GM19463 (cell line): ENCODE measurements around the gene RASSF5.

Source experiments
- ATAC-seq: cut with Tn5 transposase; IDR thresholded peaks from one replicate; pipeline ENCODE4 v1.9.1; 2021; ENCODE audit warnings: mild to moderate bottlenecking, moderate library complexity; ENCODE audit not compliant: unreplicated experiment

RASSF5 gene

DNA sequence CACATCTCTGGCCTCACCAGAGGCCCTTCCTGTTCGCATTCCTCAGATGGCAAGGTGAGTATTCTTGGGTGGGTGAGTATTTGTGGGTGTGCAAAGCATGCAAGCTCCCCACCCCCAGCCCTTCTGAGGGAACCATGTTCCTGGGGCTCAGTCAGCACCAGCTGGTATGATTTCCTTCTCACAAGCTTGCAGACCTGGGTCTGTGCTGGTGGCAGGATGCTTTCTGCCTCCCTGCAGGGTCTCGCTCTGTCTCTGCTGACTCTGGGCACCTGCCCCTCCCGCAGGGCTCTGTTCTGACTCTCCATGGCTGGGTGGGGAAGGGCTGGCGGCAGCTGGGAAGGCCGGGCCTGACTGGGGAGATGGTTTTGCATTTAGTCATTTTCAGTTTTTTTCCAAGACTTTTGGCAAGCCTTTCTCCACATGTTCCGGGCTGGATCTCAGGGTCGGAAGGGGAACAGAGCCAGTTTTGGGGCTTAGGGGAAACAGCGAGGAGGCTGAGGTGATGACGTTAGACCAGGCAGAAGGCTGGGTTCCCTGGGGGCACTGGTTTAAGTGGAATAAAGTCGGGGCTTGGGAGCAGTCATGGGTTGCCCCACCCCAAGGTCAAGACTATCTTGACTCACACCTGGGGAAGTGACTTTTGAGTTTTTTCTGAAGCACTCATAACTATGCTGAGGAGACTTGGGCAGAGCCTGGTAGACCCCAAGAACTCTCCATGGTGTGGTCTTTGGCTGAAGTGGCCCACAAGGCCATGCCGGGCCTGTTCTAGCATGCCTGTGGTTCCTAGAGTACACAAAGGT, 6.2 kb downstream of the RASSF5 start:
- no peak for ATAC-seq

- ATAC-seq: no peak
These were observed 7.6 kb downstream of the RASSF5 start for GRCh38 chr1:206514813-206515387.

DNA sequence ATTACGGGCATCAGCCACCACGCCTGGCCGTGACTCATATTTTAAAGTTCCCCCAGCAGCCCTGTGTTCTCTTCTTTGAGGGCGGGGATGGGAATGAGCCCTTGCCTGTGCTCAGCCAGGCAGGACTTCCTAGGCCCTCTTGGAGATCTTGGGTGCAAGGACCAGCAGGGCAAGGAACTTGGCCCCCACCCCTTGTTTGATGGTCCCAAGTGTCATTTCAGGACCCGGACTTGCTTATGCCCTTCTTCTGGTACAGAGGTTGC, 9.3 kb downstream of the RASSF5 start:
- no peak for ATAC-seq

- no peak for ATAC-seq
These were observed 10.5 kb downstream of the RASSF5 start for GRCh38 chr1:206517784-206518183.

GRCh38 chr1:206518206-206518605, 10.9 kb downstream of the RASSF5 start:
- no peak for ATAC-seq

DNA sequence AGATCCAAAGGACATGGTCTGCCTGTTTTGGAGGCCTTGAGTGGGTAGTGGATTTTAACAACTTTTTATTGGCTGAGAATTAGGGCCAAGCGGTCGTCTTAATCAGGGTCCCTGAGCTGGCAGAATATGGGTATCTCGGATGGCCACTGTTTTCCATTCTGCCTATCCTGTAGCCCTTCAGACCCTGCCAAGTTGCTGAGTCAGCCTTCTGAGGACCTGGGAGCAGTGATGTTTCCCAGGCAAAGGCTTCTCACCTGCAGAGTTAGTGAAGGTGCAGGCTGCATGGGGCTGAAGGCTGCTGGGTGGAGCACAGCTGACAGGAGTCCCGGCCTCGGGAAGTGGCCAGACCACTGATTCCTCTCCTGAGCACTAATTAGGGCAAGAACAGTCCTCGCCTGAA, 11.4 kb downstream of the RASSF5 start:
- ATAC-seq: no peak

DNA sequence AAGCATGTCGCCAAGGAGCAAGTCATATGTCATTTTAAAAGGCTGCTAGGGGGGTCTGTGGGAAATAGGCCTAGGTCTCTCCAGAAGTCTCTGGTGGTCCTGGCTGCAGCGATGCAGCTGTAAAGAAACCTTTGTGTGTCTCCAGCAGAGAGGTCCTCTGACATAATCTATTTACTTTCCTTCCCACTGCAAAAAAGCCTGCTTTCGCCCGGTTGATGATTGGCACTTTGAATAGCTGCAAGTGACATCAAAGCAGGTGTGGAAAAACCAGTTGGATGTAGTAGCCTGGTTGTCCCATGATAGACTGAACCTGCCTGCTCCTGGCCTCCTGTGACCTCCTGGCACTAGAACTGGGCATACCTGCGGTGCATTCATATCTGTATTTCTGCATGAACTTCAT, 13.8 kb downstream of the RASSF5 start:
- no peak for ATAC-seq

DNA sequence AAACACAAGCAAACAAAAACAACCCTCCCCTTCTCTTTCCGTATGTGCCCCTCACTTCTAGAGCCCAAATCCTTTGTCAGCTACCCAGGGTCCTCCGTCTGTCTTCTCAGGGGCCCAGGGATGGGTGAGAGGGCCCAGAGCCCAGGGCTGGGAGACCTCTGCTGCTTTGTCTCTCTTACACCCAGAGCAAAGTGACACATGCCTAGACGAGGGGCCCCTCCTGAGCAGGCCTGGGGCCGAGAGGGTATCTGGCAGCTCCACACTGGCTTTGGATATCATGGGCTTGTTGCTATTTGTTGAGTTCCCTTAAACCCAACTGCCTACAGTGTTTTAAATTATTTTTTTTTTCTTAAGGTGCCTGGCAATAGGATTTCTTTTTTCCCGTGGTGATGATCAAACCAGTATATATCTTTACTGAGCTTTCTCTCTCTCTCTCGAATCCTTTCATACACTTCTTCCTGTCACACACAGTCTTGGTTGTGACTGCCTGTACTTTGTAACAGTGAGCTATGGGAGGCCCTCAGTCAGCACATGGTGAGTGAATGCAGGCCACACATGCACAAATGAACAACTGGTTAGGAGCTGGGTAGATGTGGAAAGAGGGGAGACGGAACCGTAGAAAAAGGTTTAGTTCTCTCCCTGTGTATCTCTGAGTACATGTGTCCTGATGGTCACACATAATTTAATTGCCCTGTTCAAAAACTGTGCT, 14.5 kb downstream of the RASSF5 start:
- no peak for ATAC-seq

DNA sequence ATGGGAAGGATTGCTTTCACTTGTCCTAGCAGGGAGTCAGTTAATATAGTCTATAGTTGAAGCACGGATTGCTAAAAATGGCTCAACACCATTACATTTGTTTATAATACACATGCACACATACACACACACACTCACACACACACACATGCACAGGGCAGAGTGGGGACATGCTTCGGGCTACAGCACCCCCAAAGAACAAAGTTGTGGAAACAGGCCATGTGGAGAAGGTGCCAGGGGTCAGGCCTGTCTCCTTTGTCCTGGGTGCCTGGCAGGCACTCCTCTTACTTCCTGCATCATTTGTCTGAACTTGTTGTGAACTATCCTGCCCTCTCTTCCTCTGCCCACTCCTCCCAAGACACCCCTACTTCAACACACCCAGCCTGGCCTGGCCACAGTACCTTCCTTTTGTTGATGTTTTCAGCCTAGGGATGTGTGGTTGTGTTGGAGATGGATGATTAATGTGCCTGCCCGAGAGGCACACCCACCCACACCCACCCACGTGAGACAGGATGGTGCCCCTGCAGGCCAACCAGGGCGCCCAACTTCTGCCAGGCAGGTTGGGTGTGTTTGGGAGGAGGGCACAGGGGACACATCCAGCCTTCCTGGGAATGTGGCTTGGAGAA, 17.5 kb downstream of the RASSF5 start:
- ATAC-seq: no peak

DNA sequence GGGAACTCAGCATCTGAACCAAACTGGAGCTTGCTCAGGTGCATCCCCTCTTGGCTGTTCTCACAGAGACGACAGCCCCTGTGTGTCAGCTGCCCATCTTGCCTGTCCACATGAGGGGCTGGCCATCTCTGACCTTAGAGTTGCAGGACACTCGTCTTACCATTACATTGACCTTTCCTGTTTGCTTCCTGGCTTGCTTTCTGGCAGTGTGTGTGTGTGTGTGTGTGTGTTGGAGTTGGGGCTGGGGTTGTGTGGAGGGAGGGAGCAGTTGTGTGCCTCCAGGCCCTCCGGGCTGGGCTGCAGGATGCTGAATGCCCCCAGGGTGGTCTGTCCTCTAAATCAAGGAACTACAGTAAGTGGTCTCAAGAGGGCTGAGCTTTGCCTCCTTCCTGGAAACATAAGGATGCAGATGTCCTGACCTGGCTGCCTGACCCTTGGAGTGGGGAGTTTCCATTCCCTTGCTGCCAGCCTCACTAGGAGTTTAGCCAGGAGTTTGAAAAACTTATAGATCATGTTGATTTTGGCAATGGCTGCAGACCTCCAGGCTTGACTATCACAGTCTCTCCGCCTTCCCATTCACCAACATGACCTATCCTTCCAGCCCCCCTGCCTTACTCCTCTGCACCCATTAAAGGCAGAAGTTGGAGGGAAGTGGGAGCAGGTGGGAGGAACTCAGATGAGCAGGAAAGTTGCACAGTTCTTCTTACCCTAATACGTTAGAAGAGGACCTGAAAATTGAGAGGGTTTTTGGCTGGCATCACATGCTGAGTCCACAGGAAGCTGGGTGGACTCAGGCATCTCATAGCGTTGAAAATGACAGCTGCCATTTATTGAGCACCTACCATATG, 19.0 kb downstream of the RASSF5 start:
- ATAC-seq: no peak

DNA sequence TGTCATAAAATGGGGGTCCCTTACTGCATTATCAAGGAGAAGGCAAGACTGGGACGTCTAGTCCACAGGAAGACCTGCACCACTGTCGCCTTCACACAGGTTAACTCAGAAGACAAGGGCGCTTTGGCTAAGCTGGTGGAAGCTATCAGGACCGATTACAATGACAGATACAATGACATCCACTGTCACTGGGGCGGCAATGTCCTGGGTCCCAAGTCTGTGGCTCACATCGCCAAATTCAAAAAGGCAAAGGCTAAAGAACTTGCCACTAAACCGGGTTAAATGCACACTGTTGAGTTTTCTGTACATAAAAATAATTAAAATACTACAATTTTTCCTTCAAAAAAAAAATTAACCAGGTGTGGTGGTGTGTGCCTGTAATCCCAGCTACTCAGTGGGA, 22.1 kb downstream of the RASSF5 start:
- no peak for ATAC-seq

DNA sequence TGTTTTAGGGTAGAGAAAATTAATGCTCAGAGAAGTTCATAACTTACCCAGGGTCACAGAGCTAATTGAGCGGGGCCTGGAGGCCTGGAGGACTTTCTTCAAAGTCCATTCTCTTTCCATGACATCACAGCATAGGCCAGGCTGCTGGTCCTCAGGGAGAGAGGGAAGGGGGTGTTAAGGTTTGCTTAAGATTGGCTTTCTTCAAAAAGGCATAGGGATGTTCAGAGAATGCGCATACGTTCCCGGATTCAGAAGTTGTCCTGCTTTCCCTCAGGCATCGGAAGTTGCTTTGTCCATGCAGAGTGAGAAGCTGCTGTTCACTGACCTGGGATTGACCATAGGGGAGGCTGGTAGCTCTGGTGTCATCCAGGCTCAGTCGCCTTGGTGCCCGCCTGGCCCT, 25.0 kb downstream of the RASSF5 start:
- no peak for ATAC-seq

DNA sequence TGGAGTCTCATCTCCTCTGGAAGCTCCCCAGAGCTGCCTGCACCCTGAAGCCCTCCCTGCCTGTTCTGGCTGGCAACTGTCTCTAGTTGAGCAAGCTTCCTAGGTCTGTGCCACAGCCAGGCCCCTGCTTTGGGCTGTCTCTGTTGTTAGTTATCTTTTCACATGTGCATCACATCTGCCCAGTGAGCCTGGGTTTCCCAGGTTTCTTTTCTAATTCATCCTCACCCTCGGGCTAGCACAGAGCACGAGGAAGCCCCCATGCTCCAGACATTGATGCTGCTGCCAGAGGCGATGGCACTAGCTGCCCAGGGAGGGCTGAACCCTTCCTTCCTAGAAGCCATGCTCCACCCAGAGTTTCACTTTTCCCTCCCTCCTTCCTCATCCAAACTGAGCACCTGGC, 27.2 kb downstream of the RASSF5 start:
- ATAC-seq: no peak

DNA sequence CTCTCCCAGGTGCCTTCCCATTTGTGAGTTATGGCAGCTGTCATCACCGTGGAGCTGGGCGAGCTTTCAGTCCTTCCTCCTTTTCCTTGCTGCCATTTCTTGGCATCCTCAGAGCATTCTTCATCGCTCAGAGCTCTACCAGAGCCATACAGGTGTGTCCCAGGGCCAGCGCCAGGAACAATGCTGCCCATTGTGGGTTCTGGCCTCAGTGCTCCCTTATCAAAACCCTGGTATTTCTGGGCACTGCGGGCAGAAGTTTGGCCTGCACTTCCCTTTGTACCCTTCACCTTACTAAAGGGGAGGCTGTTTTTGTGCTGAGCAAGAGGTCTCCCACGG, 28.5 kb downstream of the RASSF5 start:
- no peak for ATAC-seq

DNA sequence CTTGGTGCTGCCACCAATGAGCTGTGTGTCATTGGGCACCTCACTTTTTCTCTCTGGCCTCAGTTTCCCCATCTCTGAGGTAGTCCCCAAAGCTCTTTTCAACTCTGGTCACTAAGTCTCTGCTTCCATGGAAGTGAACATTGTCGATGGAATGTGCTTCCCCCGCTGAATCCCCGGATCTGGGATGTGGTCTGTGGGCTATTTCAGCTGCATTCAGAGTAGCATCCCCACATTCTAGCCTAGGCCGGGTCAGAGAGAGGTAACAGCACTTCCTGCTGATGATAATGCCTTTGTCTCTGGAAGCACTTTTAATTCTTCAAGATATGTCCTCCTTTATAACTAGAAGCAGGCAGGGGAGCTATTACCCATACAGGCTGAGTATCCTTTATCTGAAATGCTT, 29.8 kb downstream of the RASSF5 start:
- ATAC-seq: no peak

GRCh38 chr1:206538086-206538770, 30.9 kb downstream of the RASSF5 start:
- no peak for ATAC-seq

DNA sequence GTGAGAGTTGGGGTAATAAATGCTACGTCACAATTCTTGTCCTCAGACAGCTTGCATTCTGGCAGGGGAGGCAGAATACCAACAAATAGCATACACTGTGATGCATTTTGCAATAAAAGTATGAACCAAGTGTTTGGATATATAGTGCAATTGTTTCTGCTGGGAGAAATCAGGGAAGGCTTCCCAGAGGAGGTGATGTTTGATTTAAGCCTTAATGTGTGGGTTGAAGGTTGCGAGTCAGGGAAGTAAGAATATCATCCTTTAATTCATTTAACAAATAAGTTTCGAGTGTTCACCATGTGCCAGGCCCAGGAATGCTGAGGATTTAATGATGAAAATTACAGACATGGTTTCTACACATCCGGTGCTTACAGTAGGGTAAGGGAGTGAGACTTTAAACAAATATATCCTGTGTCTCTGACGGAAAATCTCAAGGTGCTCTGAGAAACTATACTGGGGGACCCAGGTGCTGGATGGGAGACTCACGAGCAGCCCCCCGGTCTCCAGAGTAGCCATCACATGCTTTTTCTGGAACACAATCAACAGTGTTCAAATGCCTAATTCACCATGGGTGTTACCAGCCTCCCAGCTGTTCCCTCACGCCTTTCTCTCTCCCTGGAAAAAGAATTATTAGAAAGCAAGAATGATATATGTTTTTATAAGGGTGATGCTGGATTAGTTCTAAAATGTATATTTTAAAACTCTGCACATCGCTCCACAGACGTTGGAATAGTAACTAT, 31.7 kb downstream of the RASSF5 start:
- ATAC-seq: no peak

DNA sequence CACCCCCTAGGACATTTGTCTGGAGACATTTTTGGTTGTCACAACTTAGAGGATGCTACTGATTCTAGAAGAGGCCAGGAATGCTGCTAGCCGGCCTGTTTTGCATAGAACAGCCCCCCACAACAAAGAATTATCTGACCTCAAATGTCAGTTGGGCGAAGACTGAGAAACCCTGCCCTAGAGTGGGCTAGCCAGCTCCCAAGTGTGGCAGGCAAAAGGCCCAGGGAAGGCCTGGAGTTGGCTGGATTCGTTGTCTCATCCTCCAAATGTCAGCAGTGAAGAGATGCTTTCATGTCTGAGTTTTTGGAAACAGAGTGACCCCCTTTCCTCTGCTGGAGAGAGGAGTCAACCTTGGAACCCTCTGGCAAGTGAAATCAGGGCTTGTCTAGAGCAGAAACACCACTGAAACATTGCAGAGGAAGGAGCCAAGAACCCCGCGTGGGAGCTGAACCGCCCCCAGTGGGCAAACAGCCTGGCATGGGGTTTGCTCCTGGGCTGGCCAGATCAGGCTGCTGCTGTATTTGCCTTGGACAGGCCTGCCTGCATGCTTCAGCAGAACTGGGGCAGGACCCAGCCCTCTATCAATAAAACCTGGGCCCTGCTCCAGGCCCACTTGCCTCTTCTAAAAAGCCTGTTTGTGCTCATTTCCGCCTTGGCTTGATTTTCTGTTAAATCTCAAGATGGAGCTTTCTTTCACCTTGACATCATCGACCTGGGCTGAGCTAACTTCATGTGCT, 32.9 kb downstream of the RASSF5 start:
- ATAC-seq: no peak

DNA sequence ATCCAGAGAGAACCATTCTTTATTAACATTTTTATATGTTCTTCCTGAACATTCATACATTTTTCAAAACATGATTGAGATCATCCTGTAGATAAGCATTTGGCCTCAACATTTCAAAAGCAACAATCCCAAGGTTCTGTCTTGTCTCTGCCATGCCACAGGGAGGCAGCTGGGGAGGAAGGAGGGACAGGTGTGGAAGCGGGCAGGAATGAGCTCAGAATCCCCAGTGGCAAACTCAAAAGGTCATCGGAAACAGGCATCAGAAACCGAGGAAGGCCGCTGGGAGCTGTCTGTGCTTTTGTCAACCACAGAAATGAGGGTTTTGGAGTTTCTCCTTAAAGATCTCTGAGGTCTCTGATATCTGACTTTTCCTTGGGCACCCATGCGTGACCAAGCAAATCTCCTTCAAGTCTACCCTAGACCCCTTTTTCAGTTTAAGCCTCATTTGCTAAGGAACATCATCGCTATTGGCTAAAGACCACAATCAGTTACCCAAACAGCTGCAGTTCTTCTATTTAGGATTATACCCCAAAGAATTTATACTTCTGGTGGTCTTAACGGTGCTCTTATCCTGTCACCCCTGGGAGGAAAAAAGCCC, 34.0 kb downstream of the RASSF5 start:
- no peak for ATAC-seq
